GM21528 (cell line): ENCODE data around the gene PTN.

ENCODE experiments used
- ATAC-seq: cut with Tn5 transposase; IDR thresholded peaks from one replicate; pipeline ENCODE4 v1.9.1; 2021; ENCODE audit warnings: mild to moderate bottlenecking, moderate library complexity; ENCODE audit not compliant: unreplicated experiment, low FRiP score

The PTN gene

GRCh38 chr7:137324796-137325696 is 18.5 kb downstream of the PTN start:
- no peak for ATAC-seq

- no peak for ATAC-seq
Measured at GRCh38 chr7:137316648-137317353, 26.7 kb downstream of the PTN start.

DNA sequence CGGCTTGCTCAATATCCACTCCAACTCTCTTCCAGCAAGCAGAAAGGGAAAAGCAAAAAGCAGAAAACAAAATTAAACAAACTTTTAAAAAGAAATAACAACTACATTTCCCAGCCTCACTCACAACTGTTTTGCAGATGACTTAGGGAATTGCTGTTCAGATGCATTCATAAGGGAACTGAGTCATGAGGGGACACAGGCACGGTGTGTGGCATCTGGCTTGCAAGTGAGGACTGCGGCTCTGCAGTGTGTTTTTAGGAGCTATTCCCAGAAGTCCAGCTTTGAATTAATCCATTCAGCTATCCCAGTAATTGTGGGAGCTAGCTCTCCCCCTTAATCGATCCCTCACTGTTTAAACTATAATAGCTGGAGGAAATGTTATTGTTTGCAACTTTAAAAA is 30.3 kb downstream of the PTN start:
- ATAC-seq: no peak

DNA sequence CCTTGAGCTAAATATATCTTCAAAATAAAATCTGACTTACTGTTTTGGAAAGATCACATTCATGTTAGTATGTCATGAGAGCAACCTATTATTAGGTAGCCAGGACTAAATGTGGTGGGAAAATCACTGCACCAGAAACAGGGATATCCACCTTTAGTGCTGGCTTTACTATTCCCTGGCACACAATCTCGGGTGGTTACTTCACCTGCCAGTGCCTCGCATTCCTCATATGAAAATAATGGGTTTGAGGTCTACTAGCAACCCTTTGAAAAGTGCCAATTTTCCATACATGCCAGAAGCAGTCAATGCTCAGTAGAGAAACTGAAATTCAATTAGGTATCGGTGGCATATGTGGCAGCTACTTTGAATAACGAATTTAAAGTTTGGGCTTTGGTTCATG is 36.8 kb downstream of the PTN start:
- ATAC-seq: no peak

DNA sequence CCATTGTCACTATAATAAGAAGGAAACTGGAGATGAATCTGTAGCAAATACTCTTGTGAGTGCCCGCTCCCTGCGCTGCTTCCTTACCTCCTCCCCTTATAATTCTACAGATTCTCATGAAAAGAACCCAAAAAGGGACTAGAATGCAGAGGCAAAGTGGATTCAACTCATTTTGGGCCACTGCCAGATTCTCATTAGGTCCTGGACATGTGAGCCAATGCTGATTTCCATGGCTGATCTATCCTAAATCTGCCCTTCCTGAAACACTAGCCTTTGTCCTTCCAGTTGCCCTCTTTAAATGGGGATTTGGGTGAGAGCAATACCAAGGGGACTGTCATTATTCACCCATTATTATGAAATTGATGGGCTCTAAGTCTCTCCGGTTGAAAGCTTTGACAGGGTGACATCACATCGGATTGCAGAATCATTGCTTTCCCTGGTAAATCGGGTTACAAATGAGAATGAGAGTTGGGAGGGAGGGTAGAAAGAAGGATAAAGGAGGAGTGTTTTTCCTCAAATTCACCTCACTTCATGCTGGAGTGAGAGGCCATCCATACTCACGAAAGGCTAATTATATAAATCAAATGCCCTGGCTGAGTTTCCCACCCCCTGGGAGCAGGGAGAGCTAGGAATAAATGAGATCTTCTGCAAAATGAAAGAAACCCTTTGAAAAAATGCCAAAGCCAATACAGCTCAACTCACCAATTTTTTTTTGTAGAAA is 37.5 kb downstream of the PTN start:
- ATAC-seq: no peak

DNA sequence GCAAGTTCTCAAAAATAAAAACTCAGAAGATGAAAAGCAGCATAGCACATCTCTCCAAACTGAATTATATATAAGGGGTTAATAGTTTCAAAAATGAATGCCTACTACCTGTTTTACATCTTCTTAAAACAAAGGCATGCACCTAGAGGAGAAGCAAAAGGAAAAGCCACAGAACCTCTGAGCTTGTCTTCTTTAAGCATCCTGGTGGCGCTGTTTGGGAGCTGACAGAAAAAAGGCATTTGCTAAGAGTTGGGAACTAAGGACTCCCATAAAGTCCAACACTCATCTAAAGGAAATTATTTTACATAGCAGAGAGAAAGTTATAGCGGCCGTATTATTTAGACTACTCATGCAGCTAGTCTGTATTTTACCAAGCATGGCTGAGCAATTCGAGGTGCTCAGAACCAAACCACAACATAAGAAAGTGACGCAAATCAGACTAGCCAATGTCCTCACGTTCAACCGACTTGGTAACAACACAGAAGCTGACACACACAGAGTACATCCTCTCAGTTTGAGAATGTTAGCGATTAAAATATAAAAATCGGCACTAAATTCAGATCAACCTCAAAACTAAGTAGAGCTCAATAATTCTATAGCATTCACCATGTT is 38.8 kb downstream of the PTN start:
- ATAC-seq: no peak

GRCh38 chr7:137304165-137304564 is 39.4 kb downstream of the PTN start:
- ATAC-seq: no peak

DNA sequence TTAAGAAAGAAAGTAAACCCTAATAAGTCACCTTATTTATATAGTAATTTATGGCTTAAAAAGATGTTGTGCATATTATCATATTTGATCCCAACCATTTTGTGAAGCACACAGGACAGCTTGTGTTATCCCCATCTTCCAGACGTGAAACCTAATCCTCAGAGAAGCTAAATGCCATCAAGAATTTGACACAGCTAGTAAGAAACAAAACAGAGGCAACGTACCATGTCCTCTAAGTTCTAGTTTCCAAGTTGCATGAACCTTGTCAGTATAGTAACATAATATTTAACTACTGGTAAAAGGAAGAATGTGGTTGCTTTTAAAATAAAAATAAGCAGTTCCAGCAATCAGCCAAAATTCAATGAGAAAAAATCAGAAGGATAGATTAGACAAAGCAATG is 41.5 kb downstream of the PTN start:
- no peak for ATAC-seq

GRCh38 chr7:137298464-137298794 is 45.1 kb downstream of the PTN start:
- no peak for ATAC-seq

DNA sequence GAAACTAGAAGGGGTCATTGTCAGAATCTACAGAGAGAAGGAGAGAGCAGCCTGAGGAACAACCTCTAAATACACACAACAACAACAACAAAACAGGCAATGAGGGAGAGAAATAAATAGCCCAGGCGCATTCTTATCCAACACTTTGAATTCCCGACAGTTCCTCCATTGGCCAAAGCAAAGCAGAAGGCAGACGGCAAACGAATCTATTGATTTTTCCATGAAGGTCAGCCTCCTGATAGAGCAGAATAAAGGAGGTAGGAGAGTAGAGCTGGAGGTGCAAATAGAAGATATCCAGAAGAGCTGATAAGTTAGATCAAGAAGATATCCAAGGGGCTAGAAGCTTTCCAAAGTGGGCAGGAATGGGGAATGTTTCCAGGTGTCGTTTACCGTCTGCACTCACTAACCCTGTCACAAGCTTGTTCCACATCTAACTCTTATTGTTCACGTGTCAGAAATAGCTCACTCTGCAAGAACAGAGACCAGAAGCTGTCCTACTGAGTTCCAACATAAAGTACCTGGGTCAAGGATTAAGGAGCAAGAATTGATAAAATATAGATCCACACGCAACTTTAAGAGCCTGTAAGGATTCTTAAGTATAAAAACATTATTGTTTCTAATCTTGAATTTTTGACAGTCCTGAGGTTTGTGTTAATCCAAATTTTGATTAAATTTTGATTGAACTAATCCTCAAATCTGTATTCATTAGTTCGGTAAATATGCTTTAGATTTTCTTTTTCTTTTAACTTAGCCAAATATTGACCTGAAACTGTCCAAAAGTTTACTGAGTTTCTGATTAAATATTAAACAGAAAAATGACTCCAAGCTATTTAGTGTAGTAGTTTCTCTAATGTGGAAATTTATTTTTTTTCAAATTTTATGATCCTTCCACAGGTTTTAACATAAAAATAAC is 45.7 kb downstream of the PTN start:
- no peak for ATAC-seq

GRCh38 chr7:137296576-137296975 is 47.0 kb downstream of the PTN start:
- no peak for ATAC-seq

DNA sequence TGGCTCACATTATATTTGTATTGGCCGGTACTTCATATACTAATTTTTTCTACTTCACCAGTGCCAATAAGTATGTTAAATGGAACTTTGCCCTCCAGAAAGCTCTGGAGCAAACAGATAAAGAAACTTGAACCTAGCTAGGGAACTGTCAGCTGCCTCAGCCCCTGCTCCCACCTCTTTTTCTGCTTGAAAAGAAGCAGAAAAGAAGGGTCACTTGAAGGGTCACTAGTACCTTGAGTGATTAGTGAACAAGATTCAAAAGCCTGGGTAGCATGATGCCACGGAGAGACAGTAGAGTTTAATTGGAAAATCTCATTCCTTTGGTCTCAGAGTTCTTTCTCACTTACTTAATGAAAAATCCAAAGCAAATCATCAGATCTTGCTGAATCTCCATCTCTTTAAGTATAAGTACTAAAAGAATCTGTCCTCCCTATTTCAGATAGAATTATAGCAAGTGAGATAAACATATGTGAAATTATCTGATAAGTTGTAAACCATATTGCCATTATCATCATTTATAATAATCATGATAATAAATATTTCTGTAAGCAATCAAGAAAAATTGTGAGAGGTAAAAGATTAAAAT is 47.7 kb downstream of the PTN start:
- no peak for ATAC-seq

DNA sequence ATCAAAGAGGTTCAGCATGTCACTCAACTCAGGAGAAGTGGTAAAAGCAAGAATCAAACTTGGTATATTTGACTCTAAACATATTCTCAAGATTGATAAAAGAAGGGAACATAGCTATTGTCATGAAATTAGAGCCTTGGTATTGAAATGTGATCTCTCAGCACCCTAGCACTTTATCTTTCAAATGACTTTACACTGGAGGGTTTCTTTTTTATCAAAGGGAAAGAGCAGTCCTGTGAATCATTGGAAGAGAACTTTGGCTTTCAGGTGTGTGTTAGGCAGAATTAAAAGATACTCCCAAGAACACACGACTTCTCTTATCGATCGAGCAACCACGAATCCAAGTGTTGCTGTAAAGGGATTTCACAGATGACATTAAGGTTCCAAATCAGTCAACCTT is 54.4 kb downstream of the PTN start:
- ATAC-seq: no peak

DNA sequence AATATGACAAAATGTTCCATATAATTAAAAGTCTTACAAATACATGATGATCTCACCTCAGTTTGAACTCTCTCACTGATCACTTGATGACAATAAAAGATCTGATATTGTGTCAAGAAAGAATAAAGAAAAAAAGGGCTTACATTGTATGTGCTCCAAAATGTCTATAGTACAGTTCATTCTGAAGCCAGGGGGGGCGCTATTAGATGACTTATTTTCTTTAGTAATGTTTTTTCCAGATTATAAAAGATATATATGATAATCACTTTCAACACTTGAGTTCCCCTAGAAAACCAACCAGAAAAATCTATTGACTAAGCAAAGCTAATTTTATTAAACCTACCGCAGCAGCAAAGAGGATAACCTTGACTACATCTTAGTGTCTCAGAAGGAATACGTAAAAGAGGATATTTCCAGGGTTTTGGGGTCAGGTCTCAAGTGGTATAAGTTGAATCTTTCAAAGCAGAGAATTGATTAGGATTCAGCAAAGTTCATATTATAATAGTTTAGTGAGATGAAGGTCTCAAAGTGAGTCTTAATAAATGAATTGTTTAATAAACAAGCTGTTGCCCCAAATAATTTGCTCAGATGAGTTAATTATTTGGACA is 55.8 kb downstream of the PTN start:
- no peak for ATAC-seq

GRCh38 chr7:137283153-137283552 is 60.4 kb downstream of the PTN start:
- no peak for ATAC-seq

- ATAC-seq: no peak
Measured at GRCh38 chr7:137282043-137282442, 61.5 kb downstream of the PTN start.

- ATAC-seq: no peak
Measured at GRCh38 chr7:137276189-137276588, 67.3 kb downstream of the PTN start.

DNA sequence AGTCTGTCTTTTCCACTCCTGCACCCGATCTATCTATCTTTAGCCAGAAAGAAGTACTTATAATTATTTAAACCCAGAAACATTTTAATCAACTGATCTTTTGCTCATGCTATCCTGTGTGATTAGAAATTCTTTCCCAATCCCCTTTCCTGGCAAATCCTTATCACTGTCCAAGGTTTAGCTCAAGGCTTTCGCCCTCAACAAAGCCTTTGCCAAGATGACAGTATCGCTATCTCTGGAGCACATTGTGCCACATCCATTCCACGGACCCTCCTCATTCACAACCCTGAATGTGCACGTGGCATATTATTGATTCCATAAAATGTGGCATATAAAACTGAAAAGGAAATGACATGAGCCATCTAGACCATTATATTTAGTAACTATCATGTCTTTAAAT is 71.3 kb downstream of the PTN start:
- no peak for ATAC-seq

GRCh38 chr7:137269240-137269639 is 74.3 kb downstream of the PTN start:
- ATAC-seq: no peak
